HG03159 (cell line): ENCODE data around the gene TMEM151A.

Experiments used
- ATAC-seq: cut with Tn5 transposase; IDR thresholded peaks from one replicate; pipeline ENCODE4 v1.9.1; 2021; ENCODE audit warnings: mild to moderate bottlenecking, moderate library complexity; ENCODE audit not compliant: unreplicated experiment

The TMEM151A gene

DNA sequence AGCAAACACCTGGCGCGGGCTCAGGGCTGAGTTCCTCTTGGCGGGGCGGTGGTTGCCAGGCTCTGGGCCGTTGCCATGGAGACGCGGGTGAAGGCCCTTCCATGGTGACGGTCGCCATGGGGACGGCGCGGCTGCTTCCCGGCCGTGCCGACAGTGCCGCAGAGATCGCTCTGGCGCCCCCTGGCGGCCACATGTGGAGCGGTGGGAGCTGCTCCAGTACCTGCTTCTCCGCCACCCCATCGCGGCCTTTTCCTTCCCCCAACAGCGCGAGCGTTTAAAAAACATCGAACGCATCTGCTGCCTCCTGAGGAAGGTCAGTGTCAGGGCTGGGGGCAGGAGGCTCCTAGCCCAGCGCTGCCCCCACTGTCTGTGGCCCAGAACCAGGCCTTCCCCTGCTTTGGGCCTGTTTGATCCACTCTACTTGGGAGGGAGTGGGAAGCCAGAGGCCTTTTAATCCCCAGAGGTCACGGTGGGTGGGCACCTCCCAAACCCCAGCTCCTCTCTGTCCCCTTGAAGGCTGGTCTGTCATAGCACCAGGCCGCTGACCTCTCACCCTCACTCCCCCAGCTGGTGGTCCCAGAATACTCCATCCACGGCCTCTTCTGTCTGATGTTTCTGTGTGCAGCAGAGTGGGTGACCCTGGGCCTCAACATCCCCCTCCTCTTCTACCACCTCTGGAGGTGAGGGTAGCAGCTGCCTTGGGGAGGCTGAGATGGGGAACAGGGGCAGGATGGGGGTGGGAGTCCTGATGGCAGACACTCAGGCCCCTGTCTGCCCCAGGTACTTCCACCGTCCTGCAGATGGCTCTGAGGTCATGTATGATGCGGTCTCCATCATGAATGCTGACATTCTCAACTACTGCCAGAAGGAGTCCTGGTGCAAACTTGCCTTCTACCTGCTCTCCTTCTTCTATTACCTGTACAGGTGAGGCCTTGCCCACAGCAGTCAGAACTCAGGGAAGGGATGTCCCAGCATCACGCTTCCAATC lies 8.9 kb upstream of the TMEM151A start:
- peak; percentile 70 for ATAC-seq

DNA sequence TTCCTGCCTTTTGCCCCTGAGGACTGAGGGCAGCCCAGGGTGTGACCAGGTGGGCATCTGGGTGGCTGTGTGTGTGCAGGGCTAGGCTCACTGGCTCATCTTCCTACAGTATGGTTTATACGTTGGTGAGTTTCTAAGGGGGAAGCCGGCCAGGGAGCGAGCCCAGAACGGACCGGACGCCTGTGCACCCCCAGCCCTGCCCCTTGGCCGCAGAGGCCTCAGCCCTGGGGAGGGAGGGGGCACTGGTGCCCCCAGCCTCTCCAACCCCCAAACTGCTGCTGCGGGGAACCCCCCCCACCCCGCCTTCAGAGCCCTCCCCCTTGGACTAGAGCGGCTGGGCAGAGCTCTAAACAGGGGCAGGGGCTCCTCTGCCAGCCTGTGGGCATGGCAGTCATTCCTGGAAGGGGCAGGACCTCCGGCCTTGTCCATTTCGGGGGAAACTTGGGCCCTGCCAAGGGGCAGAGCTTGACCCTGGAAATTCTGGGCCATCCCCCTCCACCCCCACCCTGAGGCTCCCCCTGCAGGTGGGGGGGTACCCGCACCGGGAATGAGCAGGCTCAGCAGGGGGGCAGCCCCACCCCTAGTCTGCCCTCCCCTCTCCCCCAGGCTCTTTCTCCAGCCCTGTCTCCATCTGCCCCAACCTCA lies 8.1 kb upstream of the TMEM151A start:
- ATAC-seq, result no peak

DNA sequence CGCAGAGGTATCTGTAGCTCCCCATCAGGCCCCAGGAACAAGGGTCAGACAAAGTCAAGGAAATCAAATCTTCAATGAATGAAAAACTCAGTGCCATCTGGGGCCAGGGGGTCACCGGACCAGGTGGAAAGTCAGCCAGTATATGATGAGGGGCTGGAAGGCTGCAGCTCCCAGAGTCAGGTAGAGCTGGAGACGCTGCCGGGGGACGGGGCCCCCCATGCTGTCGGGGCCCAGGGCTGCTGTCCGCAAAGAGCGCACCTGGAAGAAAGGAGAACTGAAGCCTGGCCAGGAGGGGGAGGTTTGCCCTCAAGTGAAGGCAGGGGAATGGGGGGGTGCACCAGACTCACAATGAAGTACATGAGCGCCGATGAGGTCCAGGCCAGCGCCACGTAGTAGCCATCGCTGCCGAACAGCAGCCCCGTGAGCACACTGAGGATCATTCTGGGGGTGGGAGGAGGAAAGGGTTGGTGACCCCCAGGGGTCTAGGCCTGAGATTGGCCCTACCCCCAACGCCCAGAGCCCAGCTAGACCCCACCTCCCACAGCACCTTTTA lies 7.1 kb upstream of the TMEM151A start:
- ATAC-seq, result no peak

DNA sequence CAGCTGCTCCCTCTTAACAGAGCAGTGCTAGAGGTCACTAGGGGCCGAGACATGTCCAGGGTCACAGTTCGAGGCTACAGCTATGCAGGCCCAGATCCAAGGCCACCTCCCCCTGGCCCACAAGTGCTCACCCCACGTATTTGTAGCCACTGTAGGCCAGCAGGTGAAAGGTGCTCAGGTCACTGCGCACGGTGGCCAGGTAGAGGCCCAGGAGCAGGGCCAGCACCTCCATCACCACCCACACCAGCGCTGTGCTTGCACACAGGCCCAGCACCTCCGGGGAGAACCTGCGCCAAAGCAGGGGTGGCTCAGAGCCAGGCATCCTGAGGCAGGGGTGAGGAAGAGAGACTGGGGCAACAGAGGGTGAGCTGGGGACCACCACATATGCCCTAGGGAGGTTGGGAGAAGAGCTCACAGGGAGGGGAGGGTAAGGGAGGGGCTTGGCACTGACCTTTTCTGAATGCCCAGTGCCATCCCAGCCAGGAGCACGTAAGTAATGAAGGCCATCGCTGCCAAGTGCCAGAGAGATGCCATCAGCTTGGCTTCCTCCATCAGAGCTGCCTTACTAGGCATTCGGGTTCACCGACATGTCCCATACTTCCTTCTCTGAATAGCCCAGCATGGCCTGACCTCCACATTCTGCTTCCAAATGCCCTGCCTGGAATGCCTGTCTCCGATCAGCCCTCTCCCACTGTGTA lies 6.3 kb upstream of the TMEM151A start:
- ATAC-seq, result no peak

DNA sequence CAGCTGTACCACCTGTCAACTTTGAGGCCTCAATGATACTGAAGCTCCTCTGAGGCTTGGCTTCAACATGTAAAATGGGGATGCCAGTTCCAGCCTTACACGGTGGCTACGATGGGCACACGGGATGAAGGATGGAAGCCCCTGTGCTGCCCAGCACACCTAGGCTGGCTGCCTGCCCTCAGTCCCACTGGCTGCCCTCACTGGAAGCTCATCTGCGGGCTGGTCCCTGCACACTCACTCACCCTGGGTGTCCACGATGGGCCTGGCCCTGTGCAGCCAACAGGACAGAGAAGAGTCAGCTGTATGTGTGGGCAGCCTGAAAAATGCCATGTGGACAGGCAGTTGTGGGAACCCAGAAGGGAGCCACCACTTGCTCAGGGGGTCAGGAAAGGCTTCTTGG lies 5.0 kb upstream of the TMEM151A start:
- no peak for ATAC-seq

DNA sequence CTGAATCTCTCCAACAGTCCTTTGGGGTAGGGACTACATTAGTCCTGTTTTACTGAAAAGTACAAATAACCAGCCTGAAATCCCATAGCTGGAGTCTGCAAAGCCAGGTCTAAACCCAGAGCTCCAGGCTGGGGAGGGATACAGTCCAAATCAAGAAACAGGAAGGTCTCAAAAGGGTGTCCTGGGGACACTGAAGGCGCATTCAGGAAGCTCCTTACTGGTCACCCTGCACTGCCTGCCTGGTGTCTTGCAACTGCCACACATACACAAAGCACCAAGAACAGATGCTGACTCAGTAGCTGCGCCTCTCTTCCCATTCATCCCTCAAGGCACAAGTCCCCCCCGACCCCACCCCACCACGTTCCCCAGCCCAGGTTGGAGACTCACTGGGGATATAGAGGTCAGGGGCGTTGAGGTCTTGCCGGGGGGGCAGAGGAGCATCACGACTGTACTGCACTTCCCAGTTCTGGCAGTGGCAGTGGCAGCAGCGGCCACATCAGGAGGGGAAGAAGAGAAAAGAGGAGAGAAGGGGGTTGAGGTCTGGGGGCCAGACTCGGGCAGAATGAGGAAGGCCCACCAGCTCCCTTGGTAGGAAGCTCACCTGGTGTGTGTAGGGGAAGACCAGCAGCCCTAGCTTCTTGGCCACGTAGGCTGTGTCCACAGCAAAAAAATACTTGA lies 4.3 kb upstream of the TMEM151A start:
- ATAC-seq, result no peak

DNA sequence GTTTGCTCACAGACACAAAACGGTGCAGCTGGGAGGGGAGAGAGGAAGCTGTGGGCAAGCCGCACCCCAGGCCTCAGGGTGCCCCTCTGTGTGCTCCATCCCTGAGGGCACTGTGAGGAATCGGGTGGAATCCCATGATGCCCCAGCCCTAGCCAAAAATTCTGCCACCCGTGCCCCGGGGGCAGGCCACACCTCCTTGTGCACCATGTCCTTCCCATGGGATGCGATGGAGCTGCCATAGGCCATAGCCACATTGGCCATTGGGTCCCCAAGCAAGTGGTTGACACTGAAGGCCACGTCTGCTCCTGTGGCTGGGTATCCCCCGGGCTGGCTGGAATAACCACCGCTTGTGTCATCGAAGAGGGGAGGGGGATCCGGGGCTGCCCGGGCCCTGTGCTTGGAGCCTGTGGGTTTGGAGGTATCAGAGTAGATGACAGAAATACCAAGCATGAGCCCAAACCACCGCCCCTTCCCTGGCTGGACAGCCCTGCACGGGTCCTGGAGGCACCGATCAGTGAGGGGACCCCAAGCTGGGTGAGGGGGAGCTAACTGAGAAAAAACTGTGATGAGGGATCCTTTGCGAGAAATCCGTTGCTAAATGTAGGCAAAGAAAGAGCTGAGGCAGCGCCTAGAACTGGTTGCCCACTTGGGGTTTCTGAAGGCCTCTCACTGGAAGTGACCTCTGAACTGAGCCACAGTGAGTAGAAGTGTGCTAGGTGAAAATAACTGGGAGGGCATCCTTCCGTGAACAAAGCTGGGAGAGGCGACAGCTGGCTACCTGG lies 3.6 kb upstream of the TMEM151A start:
- ATAC-seq, result no peak

DNA sequence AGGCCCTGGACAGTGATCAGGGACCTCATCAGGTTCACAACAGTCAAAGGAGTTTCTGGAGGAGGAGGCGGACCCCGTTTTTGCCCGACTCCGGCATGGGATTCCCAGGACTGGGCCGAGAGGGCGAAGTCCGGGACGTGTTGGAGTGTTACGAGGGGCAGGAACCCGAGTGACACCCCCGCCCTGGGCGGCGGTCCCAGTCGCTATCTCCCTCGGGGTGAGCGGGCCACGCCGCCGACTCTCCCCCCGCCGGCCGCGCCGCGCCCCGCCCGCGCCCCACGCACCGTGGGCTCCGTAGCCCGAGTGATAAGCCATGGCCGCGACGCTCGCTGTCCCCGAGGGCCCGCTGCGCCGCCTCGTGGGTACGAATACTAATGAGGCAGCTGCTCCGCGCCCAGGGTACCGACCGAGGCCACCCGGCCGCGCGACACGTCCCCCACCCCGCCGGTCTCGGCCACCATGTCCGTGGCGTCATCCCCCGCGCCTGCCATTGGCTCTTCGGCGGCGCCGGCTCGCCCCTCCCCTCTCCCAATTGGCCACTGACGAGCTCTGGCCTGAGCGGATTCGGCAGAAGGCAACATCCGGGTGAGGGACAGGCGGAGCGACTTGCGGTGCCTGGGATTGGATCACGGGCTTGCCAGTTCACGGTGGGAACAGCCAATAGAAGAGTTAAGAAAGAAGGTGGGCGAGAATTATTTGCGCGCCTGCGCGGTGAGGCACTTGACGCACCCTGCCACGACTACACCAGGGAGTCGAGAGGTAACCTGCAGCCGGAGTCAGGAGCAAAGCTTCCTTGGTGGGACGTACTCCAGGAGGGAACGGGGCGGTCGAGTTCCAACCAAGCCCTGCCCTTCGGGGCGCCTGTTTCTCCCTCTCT lies 2.8 kb upstream of the TMEM151A start, which contains the start of gene YIF1A:
YIF1A (minus strand) TSS at position 473 of the 877 bp plus-strand sequence; CDS start at position 315, 158 bp downstream.
- ATAC-seq, result peak; percentile 89

DNA sequence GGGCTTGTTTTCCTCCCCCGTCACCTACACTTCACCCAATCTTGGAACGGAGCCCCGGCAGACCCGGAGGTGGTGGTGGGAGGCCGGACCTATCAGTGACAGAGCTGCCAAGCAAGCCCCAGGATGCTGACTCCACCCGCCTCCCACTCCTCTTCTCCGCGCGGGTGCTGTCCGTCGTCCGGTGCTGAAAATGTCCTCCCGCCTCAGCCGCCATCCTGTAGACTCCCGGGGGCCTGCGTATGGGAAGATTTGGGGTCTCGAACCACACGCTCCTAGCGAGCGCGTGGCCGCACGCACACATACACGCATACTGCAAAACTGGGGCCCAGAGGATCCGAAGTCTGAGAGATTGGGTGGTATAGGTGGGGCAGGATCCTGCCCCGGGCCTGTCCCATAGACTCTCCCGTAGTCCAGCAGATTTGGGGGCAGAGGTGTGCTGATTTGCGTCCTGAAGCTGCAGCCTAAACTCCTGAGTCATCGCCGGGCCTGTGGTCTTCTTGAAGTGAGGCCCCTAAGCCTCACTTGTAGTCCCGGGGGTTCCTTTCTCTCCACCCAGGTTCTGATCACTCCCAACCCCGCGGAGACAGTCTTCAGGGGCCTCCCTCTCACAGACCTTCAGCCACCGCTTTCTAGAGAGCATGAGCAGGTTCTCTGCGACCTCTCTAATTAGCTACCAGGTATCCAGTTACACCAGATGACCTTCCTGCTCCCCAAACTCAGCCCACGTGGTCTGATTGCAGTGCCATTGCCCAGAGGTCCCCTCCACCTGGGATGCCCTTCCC lies 2.0 kb upstream of the TMEM151A start:
- peak; percentile 43 for ATAC-seq

DNA sequence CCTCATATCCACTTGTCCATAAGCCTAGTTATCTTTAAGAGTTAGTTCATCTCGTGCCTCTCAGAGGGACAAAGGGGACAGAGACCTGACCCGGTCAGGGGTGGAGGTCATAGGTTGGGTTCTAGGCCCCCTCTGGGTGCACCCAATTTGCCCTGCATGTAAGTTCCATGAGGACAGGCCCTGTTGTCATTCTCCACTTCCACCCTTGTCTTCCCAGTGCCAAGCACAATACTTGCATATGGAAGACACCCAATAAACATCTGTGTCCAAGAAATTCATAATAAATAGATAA lies 1.4 kb upstream of the TMEM151A start:
- no peak for ATAC-seq

DNA sequence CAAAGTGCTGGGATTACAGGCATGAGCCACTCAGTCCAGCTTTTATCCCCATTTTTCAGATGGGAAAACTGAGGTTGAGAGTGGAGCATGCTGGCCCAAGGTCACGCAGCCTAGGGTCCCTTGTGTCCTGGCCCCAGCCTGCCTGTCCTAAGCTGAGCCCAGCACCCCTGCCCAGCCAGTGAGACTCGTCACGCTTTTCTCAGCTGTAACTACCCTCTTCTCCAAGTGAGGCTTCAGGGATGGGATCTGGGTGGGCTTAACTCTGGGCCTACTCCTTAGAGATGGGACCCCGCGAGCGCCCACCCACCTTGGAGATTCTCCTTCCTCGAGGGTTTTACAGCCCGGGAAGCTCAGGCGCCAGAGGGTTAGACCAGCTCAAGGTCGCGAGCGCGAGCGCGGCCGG lies 390 bp upstream of the TMEM151A start:
- no peak for ATAC-seq

DNA sequence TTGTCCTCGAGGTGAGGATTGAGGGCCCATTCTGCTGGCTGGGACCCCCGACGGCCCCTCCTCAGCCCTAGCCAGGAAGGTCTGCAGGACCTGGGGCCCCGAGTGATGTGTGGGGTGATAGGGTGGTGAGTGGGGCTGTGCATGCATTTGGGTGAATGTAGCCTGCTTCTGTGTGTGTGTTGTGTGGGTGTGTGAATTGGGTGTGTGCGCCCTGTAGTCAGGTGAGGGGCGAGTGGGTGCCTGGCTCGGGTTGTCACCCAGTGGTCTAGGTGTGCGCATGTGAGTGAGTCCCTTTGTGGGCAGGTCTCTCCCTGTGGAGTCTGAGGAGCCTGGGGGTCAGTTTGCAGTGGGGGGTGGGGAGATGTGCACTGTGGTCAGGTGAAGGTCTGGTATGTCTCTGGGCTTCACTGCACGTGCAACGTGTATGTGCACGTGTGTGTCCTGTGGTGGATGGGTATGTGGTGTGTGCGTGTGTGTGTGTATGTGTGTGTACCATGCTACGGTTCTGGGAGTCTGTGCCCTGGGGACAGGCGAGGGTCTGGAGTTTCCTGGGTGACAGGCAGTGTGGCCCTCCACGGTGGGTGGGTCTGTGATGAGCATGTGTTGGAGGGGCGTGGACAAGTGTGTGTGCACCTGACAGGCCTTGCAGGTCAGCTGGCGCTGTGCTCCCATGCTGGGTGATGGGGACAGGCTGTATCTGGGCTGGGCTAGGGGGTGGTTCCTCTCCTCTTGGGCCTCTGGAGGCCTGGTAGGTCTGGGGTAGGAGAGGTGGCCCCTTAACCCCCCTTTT lies 1.0 kb downstream of the TMEM151A start:
- no peak for ATAC-seq

DNA sequence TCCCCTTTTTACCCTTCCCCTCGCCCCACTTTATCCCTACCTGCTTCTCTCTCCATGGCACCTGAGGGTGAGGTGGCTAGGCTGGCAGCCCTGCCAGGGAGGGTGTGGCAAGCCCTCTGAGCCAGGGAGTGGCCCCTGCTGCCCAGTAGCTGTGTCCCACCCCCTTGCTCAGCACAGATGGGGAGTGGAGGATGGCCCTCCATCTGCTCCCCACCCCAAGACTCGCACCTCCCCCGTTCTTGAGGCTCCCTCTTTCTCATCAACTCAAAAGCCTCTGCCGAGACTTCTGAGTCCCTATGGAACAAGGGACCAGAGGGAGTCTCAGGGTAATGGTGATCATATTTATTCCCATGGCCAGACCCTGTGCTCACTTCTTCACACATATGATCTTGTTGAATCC lies 1.7 kb downstream of the TMEM151A start:
- no peak for ATAC-seq

DNA sequence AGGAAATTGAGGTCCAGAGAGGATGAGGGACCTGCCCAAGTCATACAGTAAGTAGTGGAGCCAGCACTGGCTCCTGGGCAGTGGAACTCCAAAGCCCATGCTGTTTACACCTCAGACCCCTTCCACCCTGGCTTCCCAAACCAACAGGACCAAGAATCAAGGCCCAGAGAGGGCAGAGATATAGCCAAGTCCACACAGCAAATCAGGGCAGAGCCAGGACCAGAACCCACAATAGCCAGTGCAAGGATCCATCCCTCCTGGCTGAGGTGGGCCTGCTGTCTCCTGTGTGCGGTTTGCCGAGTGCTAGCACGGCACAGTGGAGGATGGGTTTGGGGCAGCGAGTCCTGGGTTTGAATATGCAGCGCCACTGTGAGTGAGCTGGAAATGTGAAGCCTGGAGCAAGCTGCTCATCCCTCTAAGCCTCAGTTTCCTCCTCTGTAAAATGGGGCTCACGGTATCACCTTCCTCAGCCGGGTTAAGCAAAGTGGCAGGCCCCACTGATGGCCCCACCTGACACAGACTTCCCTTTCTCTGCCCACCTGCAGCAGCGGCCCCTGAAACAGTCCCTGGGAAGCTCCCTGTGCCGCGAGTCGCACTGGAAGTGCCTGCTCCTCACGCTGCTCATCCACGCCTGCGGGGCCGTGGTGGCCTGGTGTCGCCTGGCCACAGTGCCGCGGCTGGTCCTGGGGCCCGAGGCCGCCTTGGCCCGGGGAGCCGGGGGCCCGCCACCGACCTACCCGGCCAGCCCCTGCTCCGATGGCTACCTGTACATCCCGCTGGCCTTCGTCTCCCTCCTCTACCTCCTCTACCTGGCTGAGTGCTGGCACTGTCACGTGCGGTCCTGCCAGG lies 2.3 kb downstream of the TMEM151A start:
- no peak for ATAC-seq

DNA sequence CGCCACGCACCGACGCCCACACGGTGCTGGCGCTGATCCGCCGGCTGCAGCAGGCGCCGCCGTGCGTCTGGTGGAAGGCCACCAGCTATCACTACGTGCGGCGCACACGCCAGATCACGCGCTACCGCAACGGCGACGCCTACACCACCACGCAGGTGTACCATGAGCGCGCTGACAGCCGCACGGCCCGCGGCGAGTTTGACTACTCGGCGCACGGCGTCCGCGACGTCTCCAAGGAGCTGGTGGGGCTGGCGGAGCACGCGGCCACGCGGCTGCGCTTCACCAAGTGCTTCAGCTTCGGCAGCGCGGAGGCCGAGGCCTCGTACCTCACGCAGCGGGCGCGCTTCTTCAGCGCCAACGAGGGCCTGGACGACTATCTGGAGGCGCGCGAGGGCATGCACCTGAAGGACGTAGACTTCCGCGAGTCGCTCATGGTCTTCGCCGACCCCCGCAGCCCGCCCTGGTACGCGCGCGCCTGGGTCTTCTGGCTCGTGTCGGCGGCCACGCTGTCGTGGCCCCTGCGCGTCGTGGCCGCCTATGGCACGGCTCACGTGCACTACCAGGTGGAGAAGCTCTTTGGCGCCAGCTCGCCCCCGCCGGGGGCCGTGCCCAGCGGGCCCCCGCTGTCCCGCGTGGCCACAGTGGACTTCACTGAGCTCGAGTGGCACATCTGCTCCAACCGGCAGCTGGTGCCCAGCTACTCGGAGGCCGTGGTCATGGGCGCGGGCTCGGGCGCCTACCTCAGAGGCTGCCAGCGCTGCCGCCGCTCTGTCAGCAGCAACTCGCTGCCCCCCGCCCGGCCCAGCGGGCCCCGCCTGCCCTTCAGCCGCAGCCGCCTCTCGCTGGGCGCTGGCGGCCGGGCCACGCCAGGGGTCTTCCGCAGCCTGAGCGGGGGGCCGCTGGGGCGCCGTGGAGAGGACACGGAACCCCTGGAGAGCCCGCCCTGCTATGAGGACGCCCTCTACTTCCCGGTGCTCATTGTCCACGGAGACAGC lies 3.2 kb downstream of the TMEM151A start:
- no peak for ATAC-seq
